Measurements from ENCODE around the gene DMWD. TPM values are rescaled to one million over a fixed set of nuclear protein-coding genes. Genes with fewer than 3 reads are reported as not detected.

Gene DMWD
- total and polyA plus RNA-seq, 2 of the 13 experiments (the other 11 are each of a cell fraction or from before 2014, with no cell fraction given) = 10.3 to 14.9 TPM

DNA sequence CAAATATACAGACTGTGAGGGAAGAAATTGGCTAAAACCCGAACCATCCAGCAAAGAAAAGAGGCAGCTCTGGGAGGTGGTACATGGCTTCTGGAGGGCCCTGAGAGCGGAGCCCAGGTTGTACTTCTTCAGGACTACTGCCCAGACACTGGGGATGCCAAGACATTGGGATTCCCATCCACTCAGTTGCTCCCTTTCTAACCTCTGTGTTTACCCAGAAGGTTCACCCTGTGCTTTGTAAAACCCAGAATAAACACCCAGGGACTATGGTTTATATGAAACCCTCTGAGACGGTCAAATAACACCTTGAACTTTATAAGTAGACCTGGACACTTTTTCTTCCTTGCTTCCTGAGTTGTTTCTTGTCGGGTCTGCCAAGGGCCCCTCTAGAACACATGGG, 49.7 kb downstream of the DMWD start (continued):
- TF ChIP-seq, protein P1, sequence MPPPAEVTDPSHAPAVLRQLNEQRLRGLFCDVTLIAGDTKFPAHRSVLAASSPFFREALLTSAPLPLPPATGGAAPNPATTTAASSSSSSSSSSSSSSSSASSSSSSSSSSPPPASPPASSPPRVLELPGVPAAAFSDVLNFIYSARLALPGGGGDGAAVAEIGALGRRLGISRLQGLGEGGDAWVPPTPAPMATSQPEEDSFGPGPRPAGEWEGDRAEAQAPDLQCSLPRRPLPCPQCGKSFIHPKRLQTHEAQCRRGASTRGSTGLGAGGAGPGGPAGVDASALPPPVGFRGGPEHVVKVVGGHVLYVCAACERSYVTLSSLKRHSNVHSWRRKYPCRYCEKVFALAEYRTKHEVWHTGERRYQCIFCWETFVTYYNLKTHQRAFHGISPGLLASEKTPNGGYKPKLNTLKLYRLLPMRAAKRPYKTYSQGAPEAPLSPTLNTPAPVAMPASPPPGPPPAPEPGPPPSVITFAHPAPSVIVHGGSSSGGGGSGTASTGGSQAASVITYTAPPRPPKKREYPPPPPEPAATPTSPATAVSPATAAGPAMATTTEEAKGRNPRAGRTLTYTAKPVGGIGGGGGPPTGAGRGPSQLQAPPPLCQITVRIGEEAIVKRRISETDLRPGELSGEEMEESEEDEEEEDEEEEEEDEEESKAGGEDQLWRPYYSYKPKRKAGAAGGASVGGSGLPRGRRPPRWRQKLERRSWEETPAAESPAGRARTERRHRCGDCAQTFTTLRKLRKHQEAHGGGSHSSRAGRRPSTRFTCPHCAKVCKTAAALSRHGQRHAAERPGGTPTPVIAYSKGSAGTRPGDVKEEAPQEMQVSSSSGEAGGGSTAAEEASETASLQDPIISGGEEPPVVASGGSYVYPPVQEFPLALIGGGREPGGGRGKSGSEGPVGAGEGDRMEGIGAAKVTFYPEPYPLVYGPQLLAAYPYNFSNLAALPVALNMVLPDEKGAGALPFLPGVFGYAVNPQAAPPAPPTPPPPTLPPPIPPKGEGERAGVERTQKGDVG (CRISPR knock-in tag; IDR thresholded peaks at IDR 0.05; ENCODE audit: borderline replicate concordance) = no peak
- TF ChIP-seq CREB1 (IDR thresholded peaks at IDR 0.05) (no peak), CREB1 (CRISPR knock-in tag; IDR thresholded peaks at IDR 0.05) (no peak), TCF7 (IDR thresholded peaks at IDR 0.05; ENCODE audit: low read depth) (no peak), CCDC6 (CRISPR knock-in tag; IDR thresholded peaks at IDR 0.05) (no peak), PAX8 (CRISPR knock-in tag; IDR thresholded peaks at IDR 0.05; ENCODE audit: borderline replicate concordance) (no peak)
- TF ChIP-seq, protein P2, sequence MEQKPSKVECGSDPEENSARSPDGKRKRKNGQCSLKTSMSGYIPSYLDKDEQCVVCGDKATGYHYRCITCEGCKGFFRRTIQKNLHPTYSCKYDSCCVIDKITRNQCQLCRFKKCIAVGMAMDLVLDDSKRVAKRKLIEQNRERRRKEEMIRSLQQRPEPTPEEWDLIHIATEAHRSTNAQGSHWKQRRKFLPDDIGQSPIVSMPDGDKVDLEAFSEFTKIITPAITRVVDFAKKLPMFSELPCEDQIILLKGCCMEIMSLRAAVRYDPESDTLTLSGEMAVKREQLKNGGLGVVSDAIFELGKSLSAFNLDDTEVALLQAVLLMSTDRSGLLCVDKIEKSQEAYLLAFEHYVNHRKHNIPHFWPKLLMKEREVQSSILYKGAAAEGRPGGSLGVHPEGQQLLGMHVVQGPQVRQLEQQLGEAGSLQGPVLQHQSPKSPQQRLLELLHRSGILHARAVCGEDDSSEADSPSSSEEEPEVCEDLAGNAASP (CRISPR knock-in tag; IDR thresholded peaks at IDR 0.05; ENCODE audit: borderline replicate concordance) = no peak
- TF ChIP-seq, protein P3, sequence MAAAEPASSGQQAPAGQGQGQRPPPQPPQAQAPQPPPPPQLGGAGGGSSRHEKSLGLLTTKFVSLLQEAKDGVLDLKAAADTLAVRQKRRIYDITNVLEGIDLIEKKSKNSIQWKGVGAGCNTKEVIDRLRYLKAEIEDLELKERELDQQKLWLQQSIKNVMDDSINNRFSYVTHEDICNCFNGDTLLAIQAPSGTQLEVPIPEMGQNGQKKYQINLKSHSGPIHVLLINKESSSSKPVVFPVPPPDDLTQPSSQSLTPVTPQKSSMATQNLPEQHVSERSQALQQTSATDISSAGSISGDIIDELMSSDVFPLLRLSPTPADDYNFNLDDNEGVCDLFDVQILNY (CRISPR knock-in tag; conservative IDR thresholded peaks at IDR 0.05) = no peak
- TF ChIP-seq, protein P4, sequence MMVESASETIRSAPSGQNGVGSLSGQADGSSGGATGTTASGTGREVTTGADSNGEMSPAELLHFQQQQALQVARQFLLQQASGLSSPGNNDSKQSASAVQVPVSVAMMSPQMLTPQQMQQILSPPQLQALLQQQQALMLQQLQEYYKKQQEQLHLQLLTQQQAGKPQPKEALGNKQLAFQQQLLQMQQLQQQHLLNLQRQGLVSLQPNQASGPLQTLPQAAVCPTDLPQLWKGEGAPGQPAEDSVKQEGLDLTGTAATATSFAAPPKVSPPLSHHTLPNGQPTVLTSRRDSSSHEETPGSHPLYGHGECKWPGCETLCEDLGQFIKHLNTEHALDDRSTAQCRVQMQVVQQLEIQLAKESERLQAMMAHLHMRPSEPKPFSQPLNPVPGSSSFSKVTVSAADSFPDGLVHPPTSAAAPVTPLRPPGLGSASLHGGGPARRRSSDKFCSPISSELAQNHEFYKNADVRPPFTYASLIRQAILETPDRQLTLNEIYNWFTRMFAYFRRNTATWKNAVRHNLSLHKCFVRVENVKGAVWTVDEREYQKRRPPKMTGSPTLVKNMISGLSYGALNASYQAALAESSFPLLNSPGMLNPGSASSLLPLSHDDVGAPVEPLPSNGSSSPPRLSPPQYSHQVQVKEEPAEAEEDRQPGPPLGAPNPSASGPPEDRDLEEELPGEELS (CRISPR knock-in tag; IDR thresholded peaks at IDR 0.05) = no peak
- TF ChIP-seq, protein P5, sequence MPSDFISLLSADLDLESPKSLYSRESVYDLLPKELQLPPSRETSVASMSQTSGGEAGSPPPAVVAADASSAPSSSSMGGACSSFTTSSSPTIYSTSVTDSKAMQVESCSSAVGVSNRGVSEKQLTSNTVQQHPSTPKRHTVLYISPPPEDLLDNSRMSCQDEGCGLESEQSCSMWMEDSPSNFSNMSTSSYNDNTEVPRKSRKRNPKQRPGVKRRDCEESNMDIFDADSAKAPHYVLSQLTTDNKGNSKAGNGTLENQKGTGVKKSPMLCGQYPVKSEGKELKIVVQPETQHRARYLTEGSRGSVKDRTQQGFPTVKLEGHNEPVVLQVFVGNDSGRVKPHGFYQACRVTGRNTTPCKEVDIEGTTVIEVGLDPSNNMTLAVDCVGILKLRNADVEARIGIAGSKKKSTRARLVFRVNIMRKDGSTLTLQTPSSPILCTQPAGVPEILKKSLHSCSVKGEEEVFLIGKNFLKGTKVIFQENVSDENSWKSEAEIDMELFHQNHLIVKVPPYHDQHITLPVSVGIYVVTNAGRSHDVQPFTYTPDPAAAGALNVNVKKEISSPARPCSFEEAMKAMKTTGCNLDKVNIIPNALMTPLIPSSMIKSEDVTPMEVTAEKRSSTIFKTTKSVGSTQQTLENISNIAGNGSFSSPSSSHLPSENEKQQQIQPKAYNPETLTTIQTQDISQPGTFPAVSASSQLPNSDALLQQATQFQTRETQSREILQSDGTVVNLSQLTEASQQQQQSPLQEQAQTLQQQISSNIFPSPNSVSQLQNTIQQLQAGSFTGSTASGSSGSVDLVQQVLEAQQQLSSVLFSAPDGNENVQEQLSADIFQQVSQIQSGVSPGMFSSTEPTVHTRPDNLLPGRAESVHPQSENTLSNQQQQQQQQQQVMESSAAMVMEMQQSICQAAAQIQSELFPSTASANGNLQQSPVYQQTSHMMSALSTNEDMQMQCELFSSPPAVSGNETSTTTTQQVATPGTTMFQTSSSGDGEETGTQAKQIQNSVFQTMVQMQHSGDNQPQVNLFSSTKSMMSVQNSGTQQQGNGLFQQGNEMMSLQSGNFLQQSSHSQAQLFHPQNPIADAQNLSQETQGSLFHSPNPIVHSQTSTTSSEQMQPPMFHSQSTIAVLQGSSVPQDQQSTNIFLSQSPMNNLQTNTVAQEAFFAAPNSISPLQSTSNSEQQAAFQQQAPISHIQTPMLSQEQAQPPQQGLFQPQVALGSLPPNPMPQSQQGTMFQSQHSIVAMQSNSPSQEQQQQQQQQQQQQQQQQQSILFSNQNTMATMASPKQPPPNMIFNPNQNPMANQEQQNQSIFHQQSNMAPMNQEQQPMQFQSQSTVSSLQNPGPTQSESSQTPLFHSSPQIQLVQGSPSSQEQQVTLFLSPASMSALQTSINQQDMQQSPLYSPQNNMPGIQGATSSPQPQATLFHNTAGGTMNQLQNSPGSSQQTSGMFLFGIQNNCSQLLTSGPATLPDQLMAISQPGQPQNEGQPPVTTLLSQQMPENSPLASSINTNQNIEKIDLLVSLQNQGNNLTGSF (CRISPR knock-in tag; IDR thresholded peaks at IDR 0.05) = no peak
